Heart right ventricle (tissue), 16 donors: ENCODE results near the gene DAO. TPM values are rescaled to one million over a fixed set of nuclear protein-coding genes. Genes with fewer than 3 reads are reported as not detected.

Experiments used
- ATAC-seq, 8 donors: fragments of 200-7000 bp; cut with Tn5 transposase; one replicate each; pipeline ENCODE4 v1.9.1; 2020; ENCODE audit warnings: mild to moderate bottlenecking in 8 of 8, moderate library complexity in 8 of 8, moderate number of reproducible peaks in 1 of 8
- DNase-seq, 2 donors: peaks; one replicate each; pipeline ENCODE4 v3.0.0-alpha.2; 2020
- H3K27ac ChIP-seq, 10 donors: fragments of 200-600 bp; sonication (generic) in 2 of 10; one replicate each; pipeline versions ENCODE4 v1.5.0 to v1.8.0; 2020 to 2022; ENCODE audit warnings: mild to moderate bottlenecking in 3 of 10
- H3K27me3 ChIP-seq, 7 donors: fragments of 200-600 bp; one replicate each; pipeline ENCODE4 v1.8.0; 2021 to 2022; ENCODE audit warnings: mild to moderate bottlenecking in 2 of 7
- H3K36me3 ChIP-seq, 9 donors: fragments of 200-600 bp; sonication (generic) in 1 of 9; one replicate each; pipeline versions ENCODE4 v1.5.0 to v1.8.0; 2020 to 2022; ENCODE audit warnings: mild to moderate bottlenecking in 2 of 9
- H3K4me1 ChIP-seq, 9 donors: fragments of 200-600 bp; sonication (generic) in 1 of 9; one replicate each; pipeline versions ENCODE4 v1.5.0 to v1.8.0; 2020 to 2022; ENCODE audit warnings: mild to moderate bottlenecking in 4 of 9
- H3K4me3 ChIP-seq, 10 donors: fragments of 200-600 bp; sonication (generic) in 2 of 10; one replicate each; pipeline versions ENCODE4 v1.5.0 to v1.8.0; 2020 to 2022; ENCODE audit warnings: mild to moderate bottlenecking in 7 of 10, moderate library complexity in 2 of 10
- H3K9me3 ChIP-seq, 11 donors: fragments of 200-600 bp in 10 of 11; sonication (generic) in 2 of 11; one replicate each; pipeline versions ENCODE4 v1.5.0 to v1.8.0; 2013 to 2022; ENCODE audit warnings: mild to moderate bottlenecking in 2 of 11, control low read depth in 1 of 11, moderate library complexity in 1 of 11
- CTCF ChIP-seq, 9 donors: fragments of 200-600 bp; sonication (generic) in 2 of 9; IDR thresholded peaks; one replicate each; pipeline versions ENCODE4 v1.5.0 to v1.8.0; 2021 to 2022; ENCODE audit warnings: antibody characterized with exemption in 9 of 9, mild to moderate bottlenecking in 5 of 9, moderate library complexity in 1 of 9
- WGBS, 2 donors: extraction: QIAGEN DNeasy Blood & Tissue Kit; methylation state at CpG; one replicate each; pipeline ENCODE4 v1.1.7; 2013; ENCODE audit warnings: inconsistent platforms in 1 of 2; 5-methylcytosine and 5-hydroxymethylcytosine counted together
- intact Hi-C, 10 donors: fragments of 100-400 bp; cut with DNase I; formaldehyde crosslinking; loops; one replicate each; pipeline versions ENCODE4 v1.11.1 to v1.14.2; 2022
- polyA plus RNA-seq, 2 donors: library from polyadenylated mRNA; stranded (reverse); fragments of 200-250 nt; gene quantifications; one replicate each; pipeline ENCODE4 v1.2.3, GENCODE V29; 2013
- total RNA-seq, 10 donors: library from RNA; stranded (reverse); fragmentation: NEBNext Ultra II Directional in 3 of 10; extraction: Animal tissue kit (Norgen Biotek cat#: 25700) in 3 of 10; gene quantifications; one replicate each; pipeline versions ENCODE4 v1.2.1 to v1.2.4, GENCODE V29; 2021 to 2023
- donor health status: Arrhythmogenic right ventricular cardiomyopathy.
- donor health status: ischemic (EF 13 %, LVEDD 7.1; RV severe dilation, severe dysfunction).
- donor health status: healthy with polysubstance abuse.
- donor health status: DM: no; HTN: yes; CAD: no.
- donor health status: DM: no; HTN: no; CAD: no.
- donor health status: ischemic (EF 25% LVEDD 6.9; RV normal size, moderate dysfunction).
- donor health status: ischemic (EF 25% LVEDD 5.7; RV mildly dilated, moderate dysfunction).
- donor health status: healthy.
- donor health status: DM: yes; HTN: yes; CAD: no.
- donor health status: Ischemic cardiomyopathy.
- donor health status: ischemic (EF 35%, LVEDD 5.7; RV mildly dilated, moderate dysfunction).
- donor health status: nonischemic (EF 11% LVEDD 7.7; RV severe dilation, severe dysfunction).
- donor health status: DM: yes; HTN: yes; CAD: no.
- donor health status: PGD.
- donor health status: ischemic (EF 29% LVEDD 5.4; RV normal size, mild dysfunction).
- donor health status: nonischemic (EF 23%, LVEDD 6.1; RV moderate dilation, normal function).

Gene DAO
- total and polyA plus RNA-seq, 12 donors = not detected

- Histone ChIP-seq H3K4me3 (no peak overlapping the region), H3K27ac (no peak overlapping the region), H3K9me3 (peaks cover 0 to 11% (median 0%) of the 10 kb centered on the region in 11 donors), H3K27me3 (no peaks in the 10 kb centered on the region), H3K4me1 (peaks cover 11 to 60% (median 33%) of the 10 kb centered on the region in 9 donors), H3K36me3 (no peaks in the 10 kb centered on the region)
- WGBS, 2 donors = 81 to 89% methylated on average over 1 of the region's 1 CpG
- DNase-seq (no peak), ATAC-seq (no peak)
- no peak for TF ChIP-seq CTCF (IDR thresholded peaks at IDR 0.05)
- intact Hi-C loops = loop anchor here in 8 of 10 donors (5.0 to 10.0 kb wide), 5 partner anchors 55 to 298 kb away; partner anchors contain the start of genes ISCU (in 4 of the 8), SART3 (in 4 of the 8) and CORO1C (in 2 of the 8)
Measured at GRCh38 chr12:108859923-108860291, 20.0 kb upstream of the DAO start.

GRCh38 chr12:108860443-108860842, 19.4 kb upstream of the DAO start:
- Histone ChIP-seq H3K27ac (no peak overlapping the region), H3K4me1 (peaks cover 7 to 54% (median 28%) of the 10 kb centered on the region in 9 donors), H3K4me3 (no peak overlapping the region), H3K9me3 (peaks cover 0 to 8% (median 0%) of the 10 kb centered on the region in 11 donors), H3K36me3 (no peaks in the 10 kb centered on the region), H3K27me3 (no peaks in the 10 kb centered on the region)
- DNase-seq = no peak
- no peak for ATAC-seq
- no peak for TF ChIP-seq CTCF (IDR thresholded peaks at IDR 0.05)
- 80 to 89% methylated on average over 6 of the region's 6 CpGs for WGBS, 2 donors
- intact Hi-C loops = no loop called here

- ATAC-seq = peak in 2 of 8 donors; percentile 35 to 41
- intact Hi-C loops = no loop called here
- Histone ChIP-seq H3K27me3 (no peaks in the 10 kb centered on the region), H3K4me3 (no peak overlapping the region), H3K36me3 (no peaks in the 10 kb centered on the region), H3K9me3 (peaks cover 0 to 8% (median 0%) of the 10 kb centered on the region in 11 donors), H3K27ac (peak overlapping the region in 2 of 10 donors; percentile 15 to 69), H3K4me1 (peaks cover 0 to 42% (median 17%) of the 10 kb centered on the region in 9 donors)
- WGBS, 2 donors = 75 to 85% methylated on average over 6 of the region's 6 CpGs
- TF ChIP-seq CTCF (IDR thresholded peaks at IDR 0.05) = no peak
- peak in 1 of 2 donors; percentile 59 for DNase-seq
Measured at GRCh38 chr12:108861878-108862587, 17.9 kb upstream of the DAO start.

GRCh38 chr12:108862588-108862959, 17.3 kb upstream of the DAO start:
- intact Hi-C loops = no loop called here
- Histone ChIP-seq H3K27me3 (no peaks in the 10 kb centered on the region), H3K27ac (peak overlapping the region in 1 of 10 donors; percentile 69), H3K9me3 (peaks cover 0 to 8% (median 0%) of the 10 kb centered on the region in 11 donors), H3K4me3 (no peak overlapping the region), H3K4me1 (peaks cover 0 to 42% (median 17%) of the 10 kb centered on the region in 9 donors), H3K36me3 (no peaks in the 10 kb centered on the region)
- ATAC-seq (no peak), DNase-seq (no peak)
- 93 to 94% methylated on average over 3 of the region's 3 CpGs for WGBS, 2 donors
- no peak for TF ChIP-seq CTCF (IDR thresholded peaks at IDR 0.05)
